ELF-1 (cell line): Measurements from ENCODE around the gene AP1M1.
A peak's percentile ranks its signal among the peaks of the same experiment; 100 is the strongest.

Source experiments
- DNase-seq: peaks from one replicate; pipeline ENCODE4 v3.0.0-alpha.2; 2016; ENCODE audit warnings: low read depth, low spot score

The AP1M1 gene

DNA sequence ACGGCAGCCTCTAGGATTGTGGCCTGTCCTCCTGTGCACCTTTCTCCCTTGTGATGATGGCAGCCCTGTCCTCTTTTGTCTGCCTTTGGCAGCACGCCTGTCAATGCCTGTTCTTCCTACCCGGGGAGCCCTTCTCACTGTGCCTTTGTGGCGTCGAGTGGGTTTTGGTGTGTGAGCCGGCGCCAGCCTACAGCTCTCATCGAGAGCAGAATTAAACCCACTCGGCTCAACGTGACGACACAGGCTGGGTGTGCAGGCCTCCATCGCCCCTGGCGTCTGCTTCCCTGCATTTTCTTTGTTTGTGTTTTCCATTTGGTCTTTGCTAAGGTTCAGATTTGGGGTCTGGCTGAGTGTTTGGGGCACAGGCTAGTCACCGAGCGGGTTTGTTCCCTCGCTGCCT is 34.4 kb downstream of the AP1M1 start:
- DNase-seq: no peak

DNA sequence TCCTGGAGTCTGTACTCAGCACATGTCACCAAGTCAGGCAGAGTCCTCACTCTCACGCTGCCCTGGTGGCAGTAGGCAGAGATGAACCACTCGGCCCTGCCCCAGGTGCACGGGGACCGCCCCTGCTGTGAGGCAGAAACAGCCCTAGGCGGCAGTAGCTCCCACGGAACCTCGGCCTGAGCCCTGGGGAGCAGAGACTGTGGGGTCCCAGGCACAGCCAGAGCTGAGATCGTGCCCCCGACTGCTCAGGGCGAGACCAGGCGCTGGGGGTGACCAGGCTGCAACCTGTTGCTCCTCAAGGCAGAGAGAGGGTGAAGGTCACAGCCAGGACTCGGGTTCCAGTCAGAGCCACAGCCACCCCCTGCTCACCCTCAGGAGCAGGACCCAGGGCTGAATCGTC is 34.9 kb downstream of the AP1M1 start:
- DNase-seq: no peak

DNA sequence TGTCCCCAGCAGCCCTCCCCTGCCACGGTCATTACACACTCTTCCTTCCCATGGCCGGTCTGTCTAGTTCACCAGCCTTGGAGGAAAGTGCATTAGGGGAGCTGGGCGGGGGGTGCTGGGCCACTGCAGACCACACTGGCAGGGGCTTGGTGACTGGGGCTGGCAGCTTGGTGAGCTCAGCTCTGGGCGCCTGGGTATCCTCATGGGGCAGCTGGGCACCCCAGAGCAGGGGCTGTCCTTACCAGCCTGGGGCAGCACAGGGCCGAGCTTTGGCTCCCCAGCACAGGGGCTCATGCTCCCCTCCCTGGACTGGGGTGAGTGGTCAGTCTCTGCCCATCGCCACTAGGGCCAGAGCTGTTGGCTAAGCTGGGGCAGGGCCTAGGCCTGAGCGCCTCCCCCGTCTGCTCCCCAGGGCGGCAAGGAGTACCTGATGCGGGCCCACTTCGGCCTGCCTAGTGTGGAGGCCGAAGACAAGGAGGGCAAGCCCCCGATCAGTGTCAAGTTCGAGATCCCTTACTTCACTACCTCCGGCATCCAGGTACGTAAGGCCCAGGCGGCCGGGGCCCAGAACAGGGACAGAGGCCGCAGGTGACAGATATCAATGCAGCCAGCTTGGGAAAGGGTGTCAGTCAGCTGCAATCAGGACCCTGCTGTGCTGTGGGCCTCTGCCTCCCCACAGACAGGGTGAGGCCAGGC is 35.5 kb downstream of the AP1M1 start:
- DNase-seq: no peak

DNA sequence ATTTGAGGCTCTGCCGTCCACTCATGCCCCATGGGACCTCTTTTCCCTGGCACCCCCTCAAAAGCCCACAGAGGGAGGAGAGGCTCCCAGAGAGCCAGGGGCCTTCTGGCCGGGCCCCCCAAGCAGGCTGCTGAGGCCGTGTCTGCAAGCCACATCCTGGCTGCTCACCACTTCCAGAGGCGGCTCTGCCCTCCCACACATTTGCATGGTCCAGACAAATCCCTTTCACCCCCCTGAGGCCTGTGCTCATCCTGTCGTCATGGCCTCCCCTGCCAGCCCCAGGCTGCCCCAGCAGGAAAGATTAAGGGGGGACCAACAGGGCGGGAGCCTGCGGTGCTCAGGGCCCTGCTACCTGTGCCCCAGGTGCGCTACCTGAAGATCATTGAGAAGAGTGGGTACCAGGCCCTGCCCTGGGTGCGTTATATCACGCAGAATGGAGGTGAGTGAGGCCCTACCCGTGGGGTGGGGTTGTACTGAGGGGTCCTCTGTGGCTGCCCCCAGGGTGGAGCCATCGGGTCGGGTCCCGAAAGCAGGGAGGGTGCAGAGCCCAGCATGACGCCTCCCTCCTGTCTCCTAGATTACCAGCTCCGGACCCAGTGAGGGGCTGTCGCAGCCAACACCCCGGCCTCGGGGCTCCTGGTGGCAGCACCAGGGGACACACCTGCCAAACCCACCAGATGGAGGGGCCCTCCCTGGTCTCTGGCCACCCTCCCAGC is 36.3 kb downstream of the AP1M1 start:
- DNase-seq: no peak

DNA sequence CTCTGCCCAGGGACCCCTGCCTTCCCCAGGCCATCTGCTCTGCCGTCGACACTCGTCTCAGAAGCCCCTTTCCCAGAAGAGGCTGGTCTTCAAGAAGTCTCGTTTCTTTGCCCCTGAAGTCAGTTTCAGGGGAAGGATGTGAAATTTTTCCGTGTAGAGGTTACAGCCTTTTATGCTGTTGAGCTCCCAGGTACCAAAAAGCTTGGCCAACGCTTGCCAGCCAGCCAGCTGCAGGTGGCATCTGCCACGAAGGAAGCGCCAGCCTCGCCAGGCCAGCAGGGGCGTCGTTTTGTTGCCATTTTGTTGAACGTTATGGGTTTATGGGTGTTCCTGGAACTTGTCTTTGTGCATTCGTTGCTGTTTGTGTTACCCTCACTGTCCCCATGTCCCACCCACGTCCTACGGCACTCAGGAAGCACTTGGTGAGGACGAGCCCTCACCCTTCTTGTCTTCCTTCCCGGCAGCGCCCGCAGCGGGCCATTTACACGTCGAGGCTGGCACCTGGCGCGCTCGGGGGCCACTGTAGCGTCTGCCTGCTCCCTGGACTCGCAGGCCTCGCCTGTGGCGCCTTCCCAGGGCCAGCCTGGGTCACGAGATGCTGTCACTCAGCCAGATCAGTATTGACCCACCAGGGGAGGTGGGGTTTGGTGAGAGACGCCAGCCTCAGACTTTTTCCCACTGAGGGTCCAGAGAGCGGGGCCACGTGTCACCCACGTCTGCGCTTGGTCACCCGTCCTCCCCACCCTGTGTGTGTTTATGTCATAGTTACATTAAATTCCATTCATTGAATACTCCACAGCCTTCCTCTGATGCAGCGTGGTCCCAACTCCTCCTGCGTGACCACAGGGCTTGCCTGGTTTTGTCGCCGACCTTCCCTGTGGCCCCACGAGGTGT is 37.1 kb downstream of the AP1M1 start:
- no peak for DNase-seq

DNA sequence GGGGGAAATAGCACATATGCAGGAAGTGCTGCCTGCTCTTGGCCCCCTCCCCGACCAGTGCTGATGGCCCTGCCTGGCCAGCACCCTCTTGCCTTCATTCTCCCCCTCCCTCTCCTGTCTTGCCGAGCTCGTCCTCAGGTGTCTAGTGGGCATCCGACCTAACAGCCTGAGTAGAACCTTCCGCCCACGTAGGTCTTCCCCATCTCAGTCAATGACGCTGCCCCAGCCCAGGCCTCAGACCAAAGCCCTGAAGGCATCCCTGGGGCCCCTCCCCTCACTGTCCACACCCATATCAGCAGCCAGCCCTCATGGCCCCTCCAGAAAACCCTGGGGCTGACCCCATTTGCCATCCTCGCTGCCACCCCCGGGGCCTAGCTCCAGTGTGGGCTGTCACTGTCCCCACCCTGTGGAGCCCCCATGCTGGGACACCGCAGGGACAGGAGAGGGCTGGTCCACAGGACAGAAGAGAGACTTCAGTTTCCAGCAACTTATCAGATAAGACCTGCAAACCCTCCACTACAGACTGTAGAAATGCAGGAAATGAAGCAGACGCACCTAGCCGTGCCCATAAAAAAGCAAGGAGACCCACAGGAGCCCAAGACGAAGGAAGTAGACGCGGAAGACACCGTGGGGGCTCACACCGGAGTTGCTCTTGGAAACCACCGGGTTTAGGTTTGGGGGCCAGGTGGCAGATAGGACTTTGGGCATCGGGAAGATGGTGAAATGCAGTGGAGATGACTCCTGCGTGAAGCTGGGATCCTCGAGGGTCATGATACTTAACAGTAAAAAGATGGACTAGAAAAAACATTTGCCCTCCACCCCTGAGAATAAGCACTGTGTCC is 38.3 kb downstream of the AP1M1 start:
- no peak for DNase-seq

DNA sequence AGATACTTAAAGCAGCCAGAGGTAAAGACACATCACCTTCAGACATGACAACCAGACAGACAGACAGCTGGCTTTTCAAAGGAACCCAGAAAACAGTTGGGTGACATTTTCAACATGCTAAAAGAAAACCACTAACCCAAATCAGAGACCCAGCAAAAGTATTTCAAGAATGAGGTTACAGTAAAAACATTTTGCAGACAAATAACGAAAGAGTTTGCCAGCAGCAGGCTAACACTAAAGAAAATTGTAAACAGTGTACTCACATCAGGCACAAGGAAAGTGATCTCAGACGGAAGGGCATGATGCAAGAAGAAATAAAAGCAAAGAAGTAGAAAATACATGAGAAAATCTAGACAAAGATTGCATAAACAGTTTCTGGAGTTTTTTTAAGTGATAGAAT is 46.4 kb downstream of the AP1M1 start:
- no peak for DNase-seq

DNA sequence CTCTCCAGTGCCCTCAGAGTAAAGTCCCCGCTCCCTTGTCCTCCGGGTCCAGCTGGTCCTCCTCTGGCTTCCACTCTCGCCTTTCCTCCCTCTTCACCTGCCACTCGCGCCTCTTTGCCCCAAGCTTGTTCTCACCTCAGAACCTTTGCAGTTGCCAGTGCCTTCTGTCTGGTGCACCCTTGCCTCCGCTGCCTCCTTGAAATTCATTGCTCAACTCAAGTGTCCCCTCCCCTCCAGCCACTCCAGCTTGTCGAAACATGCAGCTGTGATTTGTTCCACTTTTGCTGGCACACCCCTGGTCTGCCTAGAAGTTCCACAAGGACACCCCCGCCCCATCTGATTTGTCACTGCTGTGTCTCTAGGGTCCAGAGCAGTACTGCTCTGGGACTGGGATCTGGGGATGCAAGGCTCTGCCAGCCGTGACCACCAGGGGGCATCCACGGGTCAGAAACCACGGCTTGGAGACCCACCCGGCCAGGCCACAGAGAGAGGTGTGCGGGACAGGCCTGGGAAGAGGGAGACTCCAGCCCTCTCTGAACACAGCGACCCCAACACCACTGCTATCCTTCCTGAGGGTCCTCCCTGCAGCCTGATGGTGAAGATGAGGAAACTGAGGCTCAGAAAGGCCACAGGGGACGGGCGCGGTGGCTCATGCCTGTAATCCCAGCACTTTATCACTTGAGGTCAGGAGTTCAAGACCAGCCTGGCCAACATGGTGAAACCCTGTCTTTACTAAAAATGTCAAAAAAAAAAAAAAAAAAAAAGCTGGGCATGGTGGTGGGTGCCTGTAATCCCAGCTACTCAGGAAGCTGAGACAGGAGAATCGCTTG is 49.9 kb downstream of the AP1M1 start:
- DNase-seq: peak; percentile 94

DNA sequence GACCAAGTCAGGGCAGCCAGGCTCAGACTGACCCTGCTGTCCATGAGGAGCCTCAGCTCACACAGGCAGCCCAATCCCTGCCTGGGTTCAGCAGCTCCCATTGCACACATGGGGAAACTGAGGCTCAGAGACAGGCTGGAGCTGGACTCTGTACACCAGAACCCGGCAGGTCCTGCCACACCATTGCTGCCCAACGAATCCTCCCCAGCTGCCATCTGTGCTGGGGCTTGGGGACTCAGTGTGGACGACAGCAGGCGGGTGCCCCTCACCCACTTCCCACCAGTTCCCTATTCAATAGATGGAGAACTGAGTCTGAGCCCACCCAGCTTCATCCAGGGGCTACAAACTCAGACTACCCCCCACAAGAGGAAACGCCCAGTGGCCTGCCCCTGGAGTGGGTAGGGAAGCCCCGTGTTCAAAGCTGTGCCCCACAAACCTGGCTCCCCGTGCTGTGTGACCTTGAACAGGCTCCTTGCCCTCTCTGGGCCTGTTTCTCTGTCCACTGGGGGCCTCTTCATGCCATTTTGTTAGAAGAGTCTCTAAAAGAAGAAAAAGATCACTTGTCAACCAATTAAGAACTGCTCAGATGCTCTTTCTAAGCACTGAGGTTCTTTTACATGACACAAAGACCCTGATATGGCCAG is 50.8 kb downstream of the AP1M1 start:
- no peak for DNase-seq

DNA sequence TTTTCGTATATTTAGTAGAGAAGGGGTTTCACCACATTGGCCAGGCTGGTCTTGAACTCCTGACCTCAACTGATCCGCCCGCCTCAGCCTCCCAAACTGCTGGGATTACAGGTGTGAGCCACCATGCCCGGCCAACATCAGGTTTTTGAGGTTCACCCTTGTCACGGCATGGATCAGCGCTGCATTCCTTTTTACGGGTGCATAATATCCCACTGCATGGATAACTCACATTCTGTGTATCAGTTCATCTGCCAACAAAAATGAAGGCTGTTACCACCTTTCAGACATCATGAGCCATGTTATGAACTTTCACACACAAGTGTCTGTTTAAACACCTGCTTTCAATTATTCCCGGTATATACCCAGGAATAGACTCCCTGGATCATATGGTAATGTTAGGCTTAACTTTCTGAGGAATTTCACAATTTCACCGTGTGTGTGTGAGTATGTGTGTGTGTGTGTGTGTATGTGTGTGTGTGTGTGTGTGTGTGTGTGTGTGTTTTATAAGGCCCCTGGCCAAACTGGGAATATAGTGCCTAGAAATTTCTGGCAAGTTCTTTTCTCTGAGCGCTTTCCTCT is 52.2 kb downstream of the AP1M1 start:
- DNase-seq: no peak

DNA sequence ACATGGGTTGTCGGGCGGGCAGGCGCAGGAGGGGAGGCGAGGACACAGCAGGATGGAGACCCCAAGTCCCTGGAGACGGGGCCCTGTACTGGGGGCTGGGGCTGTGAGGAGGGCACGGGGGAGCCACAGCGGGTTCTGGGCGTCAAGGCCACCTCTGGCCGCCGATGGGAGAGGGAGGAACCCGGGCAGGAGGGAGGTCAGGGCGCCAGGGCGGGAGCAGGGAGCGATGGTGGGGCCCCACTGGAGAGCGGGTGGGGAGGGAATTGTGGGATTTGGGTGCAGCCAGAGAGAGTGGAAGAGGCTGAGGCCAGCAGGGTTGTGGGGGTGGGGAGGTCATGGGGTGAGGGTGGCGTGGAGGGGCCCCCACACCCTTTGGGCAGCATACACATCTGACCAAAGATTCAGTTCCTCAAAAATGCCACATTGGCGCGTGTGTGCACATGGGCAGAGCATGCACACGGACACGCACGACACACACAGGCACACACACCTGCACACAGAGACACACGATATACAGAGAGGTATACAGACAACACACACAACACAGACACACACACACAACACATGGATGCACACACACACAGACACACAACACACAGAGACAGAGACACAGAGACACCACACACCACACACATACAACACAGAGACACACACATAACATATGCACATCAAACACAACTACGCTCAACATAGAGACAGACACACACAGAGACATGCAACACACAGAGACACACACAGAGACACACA is 54.9 kb downstream of the AP1M1 start:
- no peak for DNase-seq

DNA sequence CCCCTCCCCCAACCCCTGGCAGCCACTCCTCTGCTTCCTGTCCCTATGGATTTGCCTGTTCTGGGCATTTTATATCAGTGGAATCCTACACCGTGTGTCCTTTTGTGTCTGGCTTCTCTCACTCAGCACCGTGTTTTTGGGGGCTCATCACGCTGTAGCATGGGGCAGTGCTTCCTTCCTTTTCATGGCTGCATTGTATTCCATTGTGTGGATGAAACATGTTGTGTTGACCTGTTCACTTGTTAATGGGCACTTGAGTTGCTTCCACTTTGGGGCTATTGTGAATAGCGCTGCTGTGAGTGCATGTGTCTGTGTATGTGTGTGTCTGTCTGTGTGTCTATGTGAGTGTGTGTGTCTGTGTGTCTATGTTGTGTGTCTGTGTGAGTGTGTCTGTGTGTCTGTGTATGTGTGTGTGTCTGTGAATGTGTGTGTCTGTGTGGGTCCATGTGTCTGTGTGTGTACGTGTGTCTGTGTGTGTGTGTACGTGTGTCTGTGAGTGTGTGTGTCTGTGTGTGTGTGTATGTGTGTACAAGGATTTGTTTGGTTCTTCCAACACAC is 57.2 kb downstream of the AP1M1 start:
- no peak for DNase-seq

DNA sequence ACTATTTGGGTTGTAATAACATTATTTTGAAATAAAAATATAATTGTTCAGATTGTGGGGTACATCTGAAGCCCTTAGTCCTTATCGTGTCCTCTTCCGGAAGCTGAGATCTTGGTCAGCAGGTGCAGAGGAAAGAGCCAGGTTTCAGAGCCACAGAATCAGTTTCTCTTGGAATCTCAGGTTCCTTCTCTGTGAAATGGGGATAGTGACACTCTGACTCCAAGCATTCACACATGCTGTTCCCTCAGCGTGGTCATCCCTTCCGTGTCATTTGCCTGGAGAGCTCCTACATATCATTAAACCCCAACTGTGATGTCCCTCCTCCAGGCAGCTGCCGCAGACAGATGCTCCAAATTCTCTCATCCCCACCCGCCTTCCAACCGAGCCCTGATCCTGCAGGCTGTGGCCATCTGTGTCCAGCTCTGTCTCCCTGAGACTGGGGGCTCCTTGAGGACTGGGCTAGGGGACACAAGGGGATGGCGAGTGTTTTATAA is 59.8 kb downstream of the AP1M1 start:
- DNase-seq: no peak

DNA sequence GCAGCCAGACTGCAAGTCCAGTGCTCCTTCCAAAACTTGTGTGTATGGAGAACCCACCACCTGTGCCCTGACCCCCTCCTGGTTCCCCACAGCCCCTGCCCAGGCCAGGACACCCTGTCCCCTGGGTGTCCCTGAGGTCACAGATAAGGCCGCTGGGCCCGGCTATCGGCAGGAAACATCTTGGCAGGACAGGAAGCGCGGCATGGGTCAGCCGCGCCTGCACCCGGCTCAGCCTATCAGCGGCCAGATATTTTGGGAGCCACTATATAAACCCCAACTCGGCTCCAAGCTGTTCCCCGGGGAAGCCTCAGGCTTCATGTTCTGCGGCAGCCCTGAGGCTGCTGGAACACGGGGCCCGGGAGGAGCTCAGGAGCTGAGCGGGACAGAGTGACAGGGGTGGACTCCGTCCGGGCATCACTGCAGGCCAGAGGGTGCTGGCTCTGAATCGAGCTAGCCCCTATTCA is 60.8 kb downstream of the AP1M1 start:
- DNase-seq: no peak

DNA sequence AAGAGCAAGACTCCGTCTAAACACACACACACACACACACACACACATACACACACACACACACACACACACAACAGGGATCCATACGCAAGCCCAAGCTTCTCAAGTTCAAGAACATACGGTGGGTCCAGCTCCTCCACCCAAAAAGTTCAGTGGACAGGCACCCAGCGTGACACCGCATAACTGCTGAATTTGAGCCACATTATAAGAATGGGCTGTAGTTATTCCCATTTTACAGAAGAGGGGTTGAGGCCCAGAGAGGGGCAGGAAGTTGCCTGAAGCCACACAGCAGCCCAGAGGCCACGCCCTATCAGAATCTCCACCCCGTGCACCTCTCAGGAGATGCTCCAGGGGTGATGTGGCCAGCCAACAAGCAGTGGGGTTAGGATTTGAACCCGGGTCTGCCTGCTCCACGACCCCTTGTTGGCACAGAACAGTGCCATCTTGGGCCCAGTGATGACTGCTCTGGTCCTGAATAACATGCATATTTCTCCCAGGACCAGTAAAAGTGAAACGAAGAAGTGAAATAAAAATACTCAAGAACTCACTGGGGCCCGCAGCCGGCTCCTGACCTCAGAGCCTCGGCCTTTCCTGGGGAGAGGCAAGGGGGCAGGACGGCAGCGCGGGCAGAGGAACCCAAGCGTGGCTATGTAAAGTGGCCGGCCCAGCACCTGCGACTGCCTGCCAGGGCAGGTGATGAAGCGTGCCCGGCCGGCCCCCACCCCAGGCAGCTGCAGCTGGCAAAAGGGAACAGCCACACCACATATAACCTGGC is 61.9 kb downstream of the AP1M1 start:
- DNase-seq: no peak

DNA sequence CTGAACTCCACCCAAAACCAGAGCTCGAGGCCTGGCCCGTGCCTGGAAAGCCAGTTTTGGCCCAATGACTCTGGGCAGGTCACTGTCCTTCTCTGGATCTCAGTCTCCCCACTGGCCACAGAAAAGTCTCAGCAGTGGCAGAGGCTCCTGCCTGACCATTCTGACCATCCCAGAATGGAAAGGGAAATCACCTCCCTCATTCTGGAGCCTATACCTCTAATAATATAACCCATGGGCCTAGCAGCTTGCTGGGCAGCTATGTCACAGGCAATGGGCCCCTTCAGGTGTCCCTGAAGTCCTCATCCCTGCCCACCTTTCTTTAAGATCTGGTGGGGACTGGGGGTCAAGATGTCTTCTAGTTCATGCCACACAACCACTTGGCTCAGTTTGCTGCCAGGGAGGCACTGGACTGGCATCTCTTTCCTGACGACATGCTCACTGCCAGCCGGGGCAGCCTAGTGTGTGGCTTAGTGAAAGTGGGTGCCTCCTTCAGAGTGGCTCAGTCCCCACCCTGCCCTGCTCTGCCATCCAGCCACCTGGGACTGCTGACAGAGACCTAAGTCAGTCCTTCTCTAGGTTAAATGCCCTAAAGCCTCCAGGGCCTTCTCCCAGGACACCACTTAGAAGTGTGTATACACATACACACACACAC is 62.6 kb downstream of the AP1M1 start:
- DNase-seq: no peak

DNA sequence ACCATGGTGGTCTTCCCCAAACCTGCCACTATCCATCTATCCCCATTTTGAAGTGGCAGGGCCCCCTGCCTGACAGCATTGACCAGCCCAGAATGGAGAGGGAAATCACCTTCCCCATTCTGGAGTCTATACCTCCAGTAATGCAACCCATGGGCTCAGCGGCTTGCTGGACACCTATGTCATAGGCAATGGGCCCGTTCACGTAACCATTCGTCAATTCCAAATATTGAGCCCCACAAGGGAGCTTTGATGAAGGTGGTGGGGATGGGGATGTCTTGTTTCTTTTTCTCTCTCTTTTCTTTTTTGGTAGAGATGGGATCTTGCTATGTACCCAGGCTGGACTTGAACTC is 63.1 kb downstream of the AP1M1 start:
- DNase-seq: no peak
